Smooth muscle cell of the pulmonary artery (primary cell): ENCODE measurements around the gene RASSF8. TPM values are rescaled to one million over a fixed set of nuclear protein-coding genes. Genes with fewer than 3 reads are reported as not detected.

Source experiments
- total RNA-seq: library from RNA; depleted of rRNA; stranded (reverse); fragments of >200 nt; gene quantifications from 2 replicates; pipeline ENCODE4 v1.2.3, GENCODE V29; 2014

Gene RASSF8, protein sequence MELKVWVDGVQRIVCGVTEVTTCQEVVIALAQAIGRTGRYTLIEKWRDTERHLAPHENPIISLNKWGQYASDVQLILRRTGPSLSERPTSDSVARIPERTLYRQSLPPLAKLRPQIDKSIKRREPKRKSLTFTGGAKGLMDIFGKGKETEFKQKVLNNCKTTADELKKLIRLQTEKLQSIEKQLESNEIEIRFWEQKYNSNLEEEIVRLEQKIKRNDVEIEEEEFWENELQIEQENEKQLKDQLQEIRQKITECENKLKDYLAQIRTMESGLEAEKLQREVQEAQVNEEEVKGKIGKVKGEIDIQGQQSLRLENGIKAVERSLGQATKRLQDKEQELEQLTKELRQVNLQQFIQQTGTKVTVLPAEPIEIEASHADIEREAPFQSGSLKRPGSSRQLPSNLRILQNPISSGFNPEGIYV
- 95.3 and 149 TPM in 2 replicates for total RNA-seq

DNA sequence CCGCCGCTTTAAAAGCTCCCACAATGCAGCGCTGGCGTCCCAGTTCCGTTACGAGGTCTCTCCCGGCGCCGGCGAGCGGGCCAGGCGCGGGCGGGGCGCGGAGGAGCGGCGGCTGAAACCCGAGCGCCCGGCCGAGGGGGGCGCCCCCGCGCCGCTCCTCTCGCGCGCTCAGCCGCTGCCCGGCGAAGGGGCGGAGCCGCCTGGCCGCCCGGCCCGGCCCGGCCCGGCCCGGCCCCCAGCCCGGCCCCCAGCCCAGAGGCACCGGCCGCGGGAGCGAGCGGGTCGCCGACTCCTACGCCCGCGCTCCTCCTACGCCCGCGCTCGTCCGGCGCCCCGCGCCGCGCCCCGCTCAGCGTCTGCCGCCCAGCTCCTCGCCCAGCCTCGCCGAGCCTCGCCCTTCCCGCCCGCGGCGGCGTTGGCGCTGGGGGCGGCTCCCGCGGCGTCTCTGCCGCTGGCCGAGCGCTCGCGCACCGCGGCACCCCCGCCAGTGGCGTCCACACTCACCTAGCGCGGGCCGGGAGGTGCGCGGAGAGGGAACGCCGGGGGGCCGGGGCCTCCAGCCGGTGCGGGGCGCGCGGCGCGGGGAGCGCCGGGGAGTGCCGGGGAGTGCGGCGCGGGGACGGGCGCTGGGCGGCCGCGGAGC lies at the start of gene RASSF8:
RASSF8 (plus strand) TSS at position 255 of the 643 bp plus-strand sequence. CDS start 96,662 bp downstream, outside the sequence.

DNA sequence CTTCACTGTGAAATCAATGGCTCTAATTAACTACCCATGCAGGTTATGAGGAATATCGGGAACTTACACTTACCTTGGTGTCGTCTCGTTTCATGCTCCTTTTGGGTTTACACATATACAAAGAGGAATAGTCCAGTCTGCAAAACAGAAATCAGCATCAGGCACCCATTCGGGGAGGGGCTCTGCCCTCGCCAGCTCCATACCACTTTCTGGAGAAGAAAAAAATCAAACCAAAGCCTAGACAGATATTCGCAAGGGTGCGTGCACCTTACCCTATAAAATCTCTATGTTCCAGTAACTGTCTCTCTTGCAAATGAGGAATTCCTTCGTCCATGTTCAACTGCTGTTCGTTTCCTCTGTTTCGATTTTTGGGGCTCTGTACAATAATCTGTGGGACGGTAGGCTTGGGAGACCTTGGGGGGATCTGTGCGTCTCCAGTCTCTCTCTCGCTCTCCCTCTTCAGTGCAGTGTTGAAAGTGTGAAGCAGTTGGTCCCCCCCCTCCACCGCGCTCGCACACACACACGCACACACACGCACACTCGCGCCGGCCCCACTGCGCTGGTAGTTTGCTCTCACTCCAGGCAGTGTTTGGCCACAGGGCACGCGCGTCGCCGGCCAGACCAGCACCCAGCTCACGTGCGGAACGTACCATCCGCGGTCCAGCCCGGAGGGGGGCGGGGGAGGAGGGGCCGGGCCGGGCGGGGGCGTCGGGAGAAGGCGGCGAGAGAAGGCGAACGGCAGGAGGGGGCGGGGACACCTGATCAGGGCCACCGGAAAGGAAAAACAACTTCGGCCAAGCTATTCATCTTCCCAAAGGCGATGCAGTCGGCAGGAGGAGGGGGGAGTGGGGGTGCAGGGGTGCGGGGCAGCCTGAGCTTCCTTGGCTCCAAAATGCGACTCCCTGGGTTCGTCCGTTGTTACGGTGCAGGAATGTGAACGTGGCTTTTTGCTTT lies 166.2 kb downstream of the RASSF8 start, which contains the start of gene BHLHE41:
BHLHE41 (minus strand) TSS at position 592 of the 954 bp plus-strand sequence; CDS start at position 334, 258 bp downstream.

Other genes with a start within 250 kb of the RASSF8 start
- 5.3 and 6.1 TPM in 2 replicates for gene BHLHE41, start 166.4 kb downstream of the RASSF8 start, total RNA-seq
- 13.3 and 30.8 TPM in 2 replicates for gene SSPN, start 236.9 kb downstream of the RASSF8 start, total RNA-seq